H7 (cell line): Measurements from ENCODE around the gene PRDM7. TPM values are rescaled to one million over a fixed set of nuclear protein-coding genes. Genes with fewer than 3 reads are reported as not detected.

Experiments used
- DNase-seq: peaks from one replicate; pipeline ENCODE4 v3.0.0; 2012
- H3K27me3 ChIP-seq: 2 replicates; pipeline ENCODE4 v1.6.0; 2011; ENCODE audit warnings: mild to moderate bottlenecking, low read length; ENCODE audit not compliant: control insufficient read depth, insufficient read depth
- H3K36me3 ChIP-seq: replicated peaks from 2 replicates; pipeline ENCODE4 v1.5.1; 2011; ENCODE audit warnings: low read length; ENCODE audit not compliant: control insufficient read depth, insufficient read depth
- H3K4me3 ChIP-seq: 2 replicates; pipeline ENCODE4 v1.5.1; 2011; ENCODE audit warnings: low read depth, mild to moderate bottlenecking, control low read depth, low read length, moderate library complexity; ENCODE audit not compliant: insufficient read depth
- total RNA-seq: library from RNA; depleted of rRNA; stranded (reverse); fragments of >200 nt; shearing (Covaris generic); gene quantifications from 2 replicates; pipeline ENCODE4 v1.2.3, GENCODE V29; 2014

PRDM7 gene
- total RNA-seq, 1 experiment from 2014 or later: not detected

DNA sequence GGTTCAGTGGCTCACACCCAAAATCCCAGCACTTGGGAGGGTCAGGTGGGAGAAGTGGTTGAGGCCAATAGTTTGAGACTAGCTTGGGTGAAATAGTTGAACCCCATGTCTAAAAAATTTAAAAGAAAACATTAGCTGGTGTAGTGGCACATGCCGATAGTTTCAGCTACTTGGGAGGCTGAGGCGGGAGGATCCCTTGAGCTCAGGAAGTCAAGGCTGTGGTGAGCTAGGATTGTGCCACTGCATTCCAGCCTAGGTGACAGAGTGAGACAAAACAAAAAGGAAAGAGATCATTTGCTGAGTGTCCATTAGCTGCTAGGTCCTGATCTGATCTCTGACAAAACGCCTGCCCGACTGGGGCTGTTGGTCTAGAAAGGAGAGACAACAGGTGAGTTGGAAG, 43.7 kb downstream of the PRDM7 start:
- no peak for DNase-seq
- Histone ChIP-seq H3K4me3 (no peak overlapping the region), H3K36me3 (peaks cover 10% of the 10 kb centered on the region)

DNA sequence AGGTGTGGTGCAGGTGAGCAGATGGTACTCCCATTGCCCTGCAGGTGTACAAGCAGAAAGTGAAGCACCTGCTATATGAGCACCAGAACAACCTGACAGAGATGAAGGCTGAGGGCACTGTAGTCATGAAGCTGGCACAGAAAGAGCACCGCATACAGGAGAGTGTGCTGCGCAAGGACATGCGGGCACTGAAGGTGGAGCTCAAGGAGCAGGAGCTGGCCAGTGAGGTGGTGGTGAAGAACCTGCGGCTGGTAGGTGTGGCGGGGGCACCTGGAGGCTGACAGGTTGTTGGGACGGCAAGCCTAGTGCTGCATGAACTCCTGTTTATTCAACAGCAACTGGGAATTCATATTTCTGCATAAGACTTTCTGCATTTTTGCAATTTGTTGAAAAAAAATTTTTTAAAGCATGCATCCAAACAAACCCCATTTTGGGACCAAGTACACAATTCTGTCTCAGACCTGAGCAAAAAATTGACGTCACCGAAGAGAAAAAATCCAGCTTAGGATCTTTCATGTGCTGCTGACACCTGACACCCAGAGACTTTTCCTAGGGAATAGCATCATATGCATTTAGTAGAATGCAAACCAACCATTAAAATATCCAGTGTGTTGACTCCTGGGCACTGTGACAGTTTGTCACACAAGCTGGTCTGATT, 44.3 kb downstream of the PRDM7 start:
- no peak overlapping the region for H3K4me3 ChIP-seq
- H3K27me3 ChIP-seq: no peaks in the 10 kb centered on the region
- DNase-seq: no peak
- H3K36me3 ChIP-seq: peaks cover 10% of the 10 kb centered on the region

More for the DNA sequence above, 43.7 kb downstream of the PRDM7 start:
- no peaks in the 10 kb centered on the region for H3K27me3 ChIP-seq

DNA sequence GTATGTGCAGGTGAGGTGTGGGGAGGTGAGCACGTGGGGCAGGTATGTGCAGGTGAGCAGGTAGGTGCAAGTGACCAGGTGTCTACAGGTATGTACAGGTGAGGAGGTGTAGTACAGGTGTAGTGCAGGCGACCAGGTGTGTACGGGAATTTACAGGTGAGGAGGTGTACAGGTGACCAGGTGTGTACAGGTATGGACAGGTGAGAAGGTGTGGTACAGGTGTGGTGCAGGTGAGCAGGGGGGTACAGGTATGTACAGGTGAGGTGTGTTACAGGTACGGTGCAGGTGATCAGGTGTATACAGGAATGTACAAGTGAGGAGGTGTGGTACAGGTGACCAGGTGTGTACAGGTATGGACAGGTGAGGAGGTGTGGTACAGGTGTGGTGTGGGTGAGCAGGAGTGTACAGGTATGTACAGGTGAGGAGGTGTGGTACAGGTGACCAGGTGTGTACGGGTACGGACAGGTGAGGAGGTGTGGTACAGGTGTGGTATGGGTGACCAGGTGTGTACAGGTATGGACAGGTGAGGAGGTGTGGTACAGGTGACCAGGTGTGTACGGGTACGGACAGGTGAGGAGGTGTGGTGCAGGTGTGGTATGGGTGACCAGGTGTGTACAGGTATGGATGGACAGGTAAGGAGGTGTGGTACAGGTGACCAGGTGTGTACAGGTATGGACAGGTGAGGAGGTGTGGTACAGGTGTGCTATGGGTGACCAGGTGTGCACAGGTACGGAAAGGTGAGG, 45.0 kb downstream of the PRDM7 start:
- H3K27me3 ChIP-seq: no peaks in the 10 kb centered on the region
- H3K36me3 ChIP-seq: peaks cover 10% of the 10 kb centered on the region
- no peak for DNase-seq
- H3K4me3 ChIP-seq: no peak overlapping the region

DNA sequence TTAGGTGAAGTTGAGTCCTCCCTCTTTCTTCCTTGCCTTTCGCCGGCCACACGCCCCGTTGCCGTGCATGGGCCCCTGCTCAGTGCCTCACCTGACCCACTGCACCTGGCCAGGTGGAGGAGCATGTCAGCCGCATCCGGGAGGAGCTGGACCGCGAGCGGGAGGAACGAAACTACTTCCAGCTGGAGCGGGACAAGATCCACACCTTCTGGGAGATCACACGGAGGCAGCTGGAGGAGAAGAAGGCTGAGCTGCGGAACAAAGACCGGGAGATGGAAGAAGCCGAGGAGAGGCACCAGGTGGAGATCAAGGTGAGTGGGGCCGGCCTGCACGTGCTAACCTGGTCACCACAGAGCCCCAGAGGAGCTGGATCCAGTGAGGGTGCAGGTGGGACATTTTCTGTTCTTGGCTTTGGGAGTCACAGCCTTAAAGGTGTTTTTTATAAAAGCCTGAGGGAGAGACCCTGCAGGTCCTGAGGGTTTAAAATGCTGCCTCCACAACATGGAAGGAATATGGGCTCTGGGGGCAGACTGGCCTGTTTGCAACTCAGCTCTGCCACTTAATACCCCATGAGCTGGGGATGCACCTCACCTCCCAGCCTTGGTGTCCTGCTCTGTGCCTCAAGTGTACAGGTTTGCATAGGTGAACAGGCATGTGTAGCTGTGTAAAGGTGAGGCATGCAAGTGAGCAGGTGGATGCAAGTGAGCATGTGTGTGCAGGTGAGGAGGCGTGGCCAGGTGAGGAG, 45.8 kb downstream of the PRDM7 start:
- H3K36me3 ChIP-seq: peaks cover 7% of the 10 kb centered on the region
- H3K4me3 ChIP-seq: no peak overlapping the region
- no peaks in the 10 kb centered on the region for H3K27me3 ChIP-seq
- DNase-seq: peak; percentile 33

DNA sequence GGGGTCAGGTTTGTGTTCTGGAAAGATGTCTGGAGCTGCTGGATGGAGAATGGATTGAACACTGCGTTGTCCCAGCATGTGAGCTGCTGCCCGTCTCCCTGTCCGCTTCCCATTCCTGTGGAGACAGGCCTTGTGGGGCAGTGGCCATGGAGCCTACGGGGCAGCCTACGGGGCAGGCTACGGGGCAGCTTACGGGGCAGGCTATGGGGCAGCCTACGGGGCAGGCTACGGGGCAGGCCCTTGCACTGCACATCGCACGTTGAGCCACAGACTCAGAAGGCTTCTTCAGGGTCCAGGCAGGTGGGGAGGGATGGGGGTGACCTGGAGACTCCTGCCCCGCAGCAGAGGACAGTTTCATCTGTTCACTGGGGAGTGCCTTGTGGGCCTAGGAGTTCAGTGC, 48.1 kb downstream of the PRDM7 start:
- Histone ChIP-seq H3K36me3 (peaks cover 5% of the 10 kb centered on the region), H3K4me3 (no peak overlapping the region), H3K27me3 (no peaks in the 10 kb centered on the region)
- DNase-seq: peak; percentile 58

DNA sequence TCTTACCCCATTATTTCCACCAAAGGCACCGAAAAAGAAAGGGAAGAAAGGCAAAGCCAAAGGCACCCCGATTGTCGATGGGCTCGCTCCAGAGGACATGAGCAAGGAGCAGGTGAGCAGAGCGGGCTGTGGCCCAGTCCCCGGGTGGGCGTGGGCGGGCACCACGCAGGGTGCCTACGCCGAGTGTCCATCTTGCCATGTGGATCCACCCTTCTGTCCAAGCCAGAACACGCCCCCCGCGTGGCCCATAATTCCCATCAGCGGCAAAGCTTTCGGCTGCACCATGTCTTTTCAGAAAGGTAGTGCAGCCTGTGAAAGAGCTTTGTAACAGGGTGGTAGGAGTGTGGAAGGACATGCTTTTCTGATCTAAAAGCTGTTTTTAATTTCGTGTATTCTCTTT, 49.5 kb downstream of the PRDM7 start:
- H3K36me3 ChIP-seq: peaks cover 5% of the 10 kb centered on the region; the same call in 1 of the 2 replicates
- H3K27me3 ChIP-seq: no peaks in the 10 kb centered on the region
- peak; percentile 45 for DNase-seq
- no peak overlapping the region for H3K4me3 ChIP-seq

DNA sequence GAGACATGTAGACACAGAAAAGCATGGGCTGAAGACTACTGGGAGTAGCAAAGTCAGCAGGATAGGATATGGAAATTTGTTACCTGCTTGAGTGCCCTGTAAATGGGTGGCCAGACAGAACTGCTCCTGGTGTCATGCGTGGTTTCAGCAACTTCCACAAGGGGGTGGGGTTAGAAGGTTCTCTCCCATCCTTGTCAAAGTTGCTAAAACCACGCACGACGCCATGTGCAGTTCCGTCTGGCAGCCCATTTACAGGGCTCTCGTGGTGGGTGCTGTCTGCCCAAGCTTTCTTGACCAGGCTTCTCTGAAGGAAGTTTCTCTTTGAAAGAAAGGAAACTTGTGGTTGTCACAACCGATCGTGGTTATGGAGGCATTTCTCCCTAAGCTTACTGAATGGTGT, 51.0 kb downstream of the PRDM7 start:
- DNase-seq: peak; percentile 77
- Histone ChIP-seq H3K4me3 (no peak overlapping the region), H3K27me3 (no peaks in the 10 kb centered on the region), H3K36me3 (peaks cover under 1% of the 10 kb centered on the region; the same call in 1 of the 2 replicates)

DNA sequence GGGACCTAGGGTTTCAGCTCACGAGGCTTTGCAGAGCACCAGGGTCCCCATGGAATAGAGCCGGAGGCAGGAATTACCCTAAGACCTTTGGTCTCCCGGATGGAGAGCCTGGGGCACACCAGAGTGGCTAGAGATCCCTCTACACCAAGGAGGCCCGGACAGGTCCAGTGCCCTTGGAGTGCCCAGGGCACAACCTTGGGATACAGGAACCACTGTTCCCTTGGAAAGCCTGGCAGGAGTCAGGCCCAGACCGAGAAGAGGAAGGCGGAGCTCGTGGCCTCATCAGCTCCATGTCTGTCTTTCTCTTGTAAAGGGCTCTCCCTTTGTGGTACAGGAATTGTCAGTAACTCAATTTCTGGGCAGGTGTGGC, 54.1 kb downstream of the PRDM7 start:
- peak overlapping the region; percentile 50 for H3K4me3 ChIP-seq
- H3K27me3 ChIP-seq: 0 out of 2 replicates have a peak, but pooled peaks cover 1% of the 10 kb centered on the region
- H3K36me3 ChIP-seq: no peaks in the 10 kb centered on the region; the same call in 1 of the 2 replicates
- no peak for DNase-seq

DNA sequence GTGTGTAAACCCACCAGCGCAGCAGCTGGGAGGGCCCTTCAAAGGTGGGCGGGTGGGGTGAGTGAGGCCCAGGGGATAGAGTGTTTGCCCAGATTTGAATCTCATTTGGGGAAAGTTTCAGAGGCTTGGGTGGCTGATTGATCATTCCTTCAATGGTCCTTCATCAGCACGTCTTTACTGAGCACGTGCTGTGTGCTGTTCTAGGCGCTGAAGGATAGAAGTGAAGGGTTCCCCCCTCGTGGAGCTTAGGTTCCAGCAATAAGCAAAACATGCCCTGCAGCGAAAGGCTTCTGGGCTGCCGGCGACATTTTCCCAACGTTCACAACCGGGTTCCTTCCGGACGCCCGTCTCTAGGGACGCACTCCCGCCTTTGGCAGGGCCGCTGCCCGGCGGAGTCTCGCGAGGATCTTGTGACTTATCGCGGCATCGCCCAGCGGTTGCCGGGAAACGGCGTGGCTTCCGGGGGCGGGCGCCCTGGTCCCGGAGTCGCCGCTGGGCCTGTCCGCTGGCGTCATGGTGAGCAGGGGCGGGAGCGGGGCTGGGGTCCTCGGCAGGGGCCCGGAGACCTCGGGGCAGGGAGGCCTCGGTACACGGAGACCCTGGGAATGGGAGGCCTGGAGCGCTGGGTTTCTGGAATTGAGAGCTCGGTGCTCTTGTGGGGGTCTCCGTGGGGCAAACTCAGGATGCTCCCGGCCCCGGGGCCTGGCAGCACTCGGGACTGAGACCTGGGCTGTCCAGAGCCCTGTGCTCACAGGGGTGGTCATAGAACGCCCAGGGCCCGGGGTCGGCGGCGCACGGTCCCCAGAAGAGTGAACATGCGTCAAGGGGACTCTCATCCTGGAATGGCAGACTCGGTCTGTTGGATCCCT, 54.7 kb downstream of the PRDM7 start:
- no peak for DNase-seq
- peak overlapping the region; percentile 50 for H3K4me3 ChIP-seq
- H3K27me3 ChIP-seq: peaks cover 1% of the 10 kb centered on the region; the same call in 1 of the 2 replicates
- no peaks in the 10 kb centered on the region for H3K36me3 ChIP-seq

DNA sequence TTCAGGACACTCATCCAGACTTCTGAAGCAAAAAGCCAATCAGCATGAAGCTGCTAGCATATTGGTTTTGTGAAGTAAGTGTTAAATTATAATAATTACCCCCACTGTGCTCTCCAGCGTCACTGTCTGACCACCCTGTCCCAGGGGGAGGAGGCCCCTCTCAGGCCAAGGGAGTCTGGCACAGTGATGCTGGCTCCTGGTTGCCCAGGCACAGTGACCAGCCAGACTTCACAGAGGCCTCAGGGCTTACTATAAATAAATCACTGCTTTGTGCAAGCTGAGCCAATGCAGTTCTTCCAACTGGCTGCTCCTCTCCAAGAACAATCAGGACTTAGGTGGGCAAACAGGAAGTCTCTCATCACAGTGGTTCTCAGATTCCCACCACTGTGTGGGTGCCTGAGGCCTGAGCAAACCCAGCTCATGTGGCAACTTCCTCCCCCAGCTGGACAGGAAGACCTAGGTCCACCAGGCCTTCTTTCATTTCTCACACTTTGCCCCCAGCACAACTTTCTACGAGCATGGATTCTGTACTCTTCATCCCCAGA, 56.2 kb downstream of the PRDM7 start:
- no peak overlapping the region for H3K4me3 ChIP-seq
- no peak for DNase-seq
- no peaks in the 10 kb centered on the region for H3K36me3 ChIP-seq
- H3K27me3 ChIP-seq: peaks cover 1% of the 10 kb centered on the region; the same call in 1 of the 2 replicates

DNA sequence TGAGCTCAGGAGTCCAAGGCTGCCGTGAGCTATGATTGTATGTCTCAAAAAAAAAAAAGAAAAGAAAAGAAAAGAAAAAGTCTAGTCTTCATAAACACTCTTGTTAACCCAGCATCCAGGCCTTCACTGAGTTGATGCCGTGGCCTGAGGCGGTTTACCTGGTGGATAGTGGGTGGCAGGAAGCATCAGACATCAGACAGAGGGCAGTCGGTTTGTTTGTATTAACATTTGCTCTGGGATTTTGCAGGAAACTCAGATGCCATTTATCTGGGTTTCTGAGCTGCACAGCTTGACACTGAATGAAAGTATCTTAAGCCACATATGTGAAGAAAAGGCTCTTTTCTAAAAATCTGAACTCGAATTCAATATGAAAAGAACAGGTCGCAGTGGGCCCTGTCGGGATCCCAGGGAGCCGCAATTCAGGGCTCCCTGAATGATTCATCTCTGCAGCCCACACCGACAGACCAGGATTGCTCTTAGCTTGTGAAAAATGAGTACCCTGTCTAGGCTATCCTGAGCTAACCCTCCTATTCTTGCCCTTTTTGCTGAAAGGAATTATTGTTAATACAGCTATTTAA, 56.8 kb downstream of the PRDM7 start:
- H3K36me3 ChIP-seq: no peaks in the 10 kb centered on the region; the same call in 1 of the 2 replicates
- DNase-seq: peak; percentile 78
- peak overlapping the region; percentile 60 for H3K4me3 ChIP-seq
- H3K27me3 ChIP-seq: peaks cover 1% of the 10 kb centered on the region; the same call in 1 of the 2 replicates

DNA sequence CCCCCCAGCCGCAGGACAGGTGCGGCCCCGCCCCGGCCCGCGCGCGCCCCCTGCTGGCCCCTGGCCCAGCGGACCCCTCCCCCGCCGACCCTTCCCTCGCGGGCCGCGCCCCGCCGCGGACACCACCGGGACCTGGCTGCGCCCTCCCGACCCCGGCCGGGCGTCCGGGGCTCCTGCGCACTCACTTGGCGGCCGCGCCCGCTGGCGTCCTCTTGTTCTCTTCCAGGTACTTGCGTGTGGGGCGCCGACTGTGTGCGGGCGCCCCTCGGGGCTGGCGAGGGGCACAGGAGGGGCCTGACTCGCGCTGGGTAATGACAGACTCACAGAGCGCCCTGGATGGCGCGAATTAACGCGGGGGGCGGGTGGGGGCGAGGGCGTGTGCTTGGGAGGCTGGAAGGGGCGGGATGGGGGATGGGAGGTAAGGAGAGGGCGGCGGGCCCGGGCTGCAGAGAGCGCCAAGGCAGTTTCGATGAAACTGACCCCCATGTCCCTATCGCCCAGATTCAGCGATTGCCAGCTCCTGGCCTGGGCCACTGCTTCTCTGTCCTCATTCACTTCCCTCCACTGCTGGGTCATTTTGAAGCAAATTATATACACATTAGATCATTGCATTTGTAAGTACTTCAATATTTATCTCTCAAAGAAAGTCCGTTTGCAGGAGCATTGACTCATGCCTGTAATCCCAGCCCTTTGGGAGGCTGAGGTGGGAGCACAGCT, 57.4 kb downstream of the PRDM7 start:
- peak overlapping the region; percentile 60 for H3K4me3 ChIP-seq
- peak; percentile 99 for DNase-seq

More for the DNA sequence above, 57.4 kb downstream of the PRDM7 start:
- Histone ChIP-seq H3K27me3 (peaks cover 1% of the 10 kb centered on the region; the same call in 1 of the 2 replicates), H3K36me3 (no peaks in the 10 kb centered on the region; the same call in 1 of the 2 replicates)
